Stimulated activated CD8-positive, alpha-beta memory T cell treated with anti-CD3 and anti-CD28 coated beads, Interleukin-4, amount 100 ng/mL, for 1 hour (primary cell): ENCODE data around the gene FYB2.

ENCODE experiments used
- DNase-seq, 2 donors: peaks; one replicate each; pipeline ENCODE4 v3.0.0-alpha.2; 2020; ENCODE audit warnings: low read depth in 2 of 2, low spot score in 1 of 2

The FYB2 gene, protein sequence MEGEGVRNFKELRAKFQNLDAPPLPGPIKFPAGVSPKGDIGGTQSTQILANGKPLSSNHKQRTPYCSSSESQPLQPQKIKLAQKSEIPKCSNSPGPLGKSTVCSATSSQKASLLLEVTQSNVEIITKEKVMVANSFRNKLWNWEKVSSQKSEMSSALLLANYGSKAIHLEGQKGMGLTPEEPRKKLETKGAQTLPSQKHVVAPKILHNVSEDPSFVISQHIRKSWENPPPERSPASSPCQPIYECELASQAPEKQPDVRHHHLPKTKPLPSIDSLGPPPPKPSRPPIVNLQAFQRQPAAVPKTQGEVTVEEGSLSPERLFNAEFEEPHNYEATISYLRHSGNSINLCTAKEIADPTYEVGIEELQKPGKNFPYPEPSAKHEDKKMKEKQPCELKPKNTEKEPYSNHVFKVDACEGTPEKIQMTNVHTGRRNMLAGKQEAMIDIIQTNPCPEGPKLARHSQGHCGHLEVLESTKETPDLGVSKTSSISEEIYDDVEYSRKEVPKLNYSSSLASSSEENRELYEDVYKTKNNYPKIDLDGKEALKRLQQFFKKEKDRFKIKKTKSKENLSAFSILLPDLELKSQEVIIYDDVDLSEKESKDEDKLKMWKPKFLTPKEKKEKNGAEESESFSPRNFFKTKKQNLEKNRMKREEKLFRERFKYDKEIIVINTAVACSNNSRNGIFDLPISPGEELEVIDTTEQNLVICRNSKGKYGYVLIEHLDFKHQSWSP

DNA sequence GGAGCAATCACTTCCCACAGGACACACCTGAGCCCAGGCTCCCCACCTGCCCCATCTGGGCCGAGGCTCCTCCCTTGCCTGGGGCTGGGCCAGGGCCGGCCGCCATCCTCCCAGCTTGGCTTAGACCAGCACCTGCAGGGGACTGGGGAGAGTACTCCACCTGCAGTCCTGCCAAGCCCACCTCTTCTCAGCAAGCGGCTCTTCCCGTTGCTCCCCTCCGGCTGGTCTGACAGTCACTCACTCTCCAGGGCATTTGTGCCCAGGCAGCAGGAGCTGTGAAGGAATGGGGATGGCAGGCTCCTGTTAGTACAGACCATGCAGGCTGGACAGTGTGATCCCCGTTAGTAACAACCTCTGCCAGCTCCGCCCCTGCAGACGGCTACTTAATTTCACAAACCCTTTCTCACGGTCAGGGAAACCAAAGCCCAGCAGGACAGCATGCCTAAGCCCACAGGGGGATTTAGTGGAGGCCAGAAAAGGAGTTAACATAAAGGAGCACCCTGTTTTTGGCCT, at the start of gene FYB2:
Gene FYB2 (minus strand): TSS at position 18 of the 513 bp plus-strand sequence. CDS start 114 bp downstream, outside the sequence.
- DNase-seq = no peak

DNA sequence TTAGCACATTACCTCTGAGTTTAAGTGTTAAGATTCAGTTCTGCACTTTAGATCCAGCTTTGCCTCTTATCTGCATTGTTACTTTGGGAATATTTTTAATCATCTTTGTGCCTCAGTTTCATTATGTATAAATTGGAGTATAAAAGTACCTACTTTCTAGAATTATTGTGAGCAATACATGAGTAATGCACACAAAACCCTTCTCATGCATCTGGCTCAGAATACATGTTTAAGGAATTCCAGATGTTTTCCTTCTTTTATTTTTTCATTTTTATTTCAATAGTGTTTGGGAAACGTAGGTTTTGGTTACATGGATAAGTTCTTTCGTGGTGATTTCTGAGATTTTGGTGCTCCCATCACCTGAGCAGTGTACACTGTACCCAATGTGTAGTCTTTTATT, 49.6 kb upstream of the FYB2 start:
- DNase-seq = no peak

DNA sequence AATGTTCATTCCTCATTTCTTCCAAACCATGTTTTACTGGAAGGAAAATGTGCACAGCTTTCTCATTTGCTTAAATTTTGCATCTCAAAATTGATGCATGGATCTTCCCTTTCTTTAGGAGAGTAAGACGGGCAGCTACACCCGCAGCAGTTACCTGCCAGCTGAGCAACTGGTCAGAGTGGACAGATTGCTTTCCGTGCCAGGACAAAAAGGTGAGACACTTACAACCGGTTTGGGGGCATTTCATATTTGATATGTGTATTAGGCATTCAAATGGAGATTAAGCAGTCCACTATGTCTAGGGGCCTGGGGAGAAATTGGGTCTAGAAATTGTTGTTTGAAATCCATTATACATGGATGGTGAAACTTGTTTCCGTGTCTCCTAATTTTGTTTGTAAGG, 48.3 kb upstream of the FYB2 start:
- DNase-seq = no peak

DNA sequence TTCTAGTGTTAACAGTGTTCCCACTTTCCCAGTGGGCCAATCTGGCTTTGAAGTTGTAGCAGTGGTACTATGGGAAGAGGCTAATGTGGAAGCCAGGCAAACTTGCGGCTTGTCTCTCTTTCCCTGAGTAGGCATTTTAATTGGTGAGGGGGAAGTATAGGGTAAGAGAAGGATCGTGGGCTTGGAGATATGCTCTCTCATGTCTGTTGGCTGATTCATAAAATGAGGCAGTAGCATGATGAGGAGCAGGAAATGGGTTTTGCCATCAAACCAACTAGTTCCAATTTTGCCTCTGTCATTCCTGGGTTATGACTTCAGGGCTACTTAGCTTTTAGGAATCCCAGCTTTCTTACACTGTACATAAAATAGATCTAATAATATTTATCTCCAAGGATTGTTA, 47.5 kb upstream of the FYB2 start:
- DNase-seq = no peak

DNA sequence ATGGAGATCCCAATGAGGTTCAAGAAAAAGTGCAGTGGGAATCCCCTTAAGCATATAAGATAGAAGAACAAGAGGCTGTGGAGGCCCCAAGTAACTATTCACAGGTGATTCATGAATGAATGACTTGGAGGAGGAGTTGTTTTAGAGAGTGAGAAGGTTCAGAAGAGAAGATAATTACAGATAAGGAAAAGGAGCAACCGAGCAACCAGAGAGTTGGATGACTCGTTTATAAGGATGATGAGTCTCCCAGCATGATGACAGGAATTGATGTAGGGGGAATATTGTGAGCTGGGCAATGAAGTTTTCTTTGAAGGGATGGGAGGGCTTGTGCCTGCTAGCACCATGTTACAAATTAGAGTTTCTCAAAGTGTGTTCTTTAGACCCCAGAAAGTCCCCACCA, 45.2 kb upstream of the FYB2 start:
- no peak for DNase-seq

DNA sequence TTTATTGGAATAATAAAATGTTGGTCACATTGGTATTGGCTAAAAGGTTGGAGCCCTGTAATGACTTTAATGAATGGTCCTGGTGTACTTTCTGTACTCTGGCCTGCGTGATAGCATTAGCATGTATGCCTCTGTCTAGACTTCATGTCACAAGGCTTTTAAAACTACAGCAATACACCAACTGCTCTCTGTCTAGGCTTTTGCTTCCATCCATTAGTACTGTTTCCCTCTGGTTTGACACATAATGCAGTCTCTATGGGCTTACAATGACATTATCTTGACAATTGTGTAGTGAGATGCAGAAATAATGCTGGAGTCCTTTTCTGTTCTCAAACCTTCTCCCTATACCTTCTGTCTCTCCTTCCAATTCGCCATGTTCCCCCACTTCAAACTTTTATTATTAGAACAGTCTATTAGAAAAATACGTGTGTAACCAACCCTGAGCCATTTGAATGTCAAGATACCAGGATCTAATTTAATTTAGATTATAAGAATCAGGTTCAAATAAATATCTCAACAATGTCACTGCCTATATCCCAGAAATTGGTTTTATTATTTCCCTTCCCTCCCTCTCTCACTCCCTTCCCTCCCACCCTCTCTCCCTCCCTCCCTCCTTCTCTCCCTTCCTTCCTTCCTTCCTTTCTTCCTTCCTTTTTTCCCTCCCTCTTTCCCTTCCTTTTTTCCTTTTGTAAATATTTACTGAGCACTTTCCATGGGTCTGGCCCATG, 44.2 kb upstream of the FYB2 start:
- no peak for DNase-seq

DNA sequence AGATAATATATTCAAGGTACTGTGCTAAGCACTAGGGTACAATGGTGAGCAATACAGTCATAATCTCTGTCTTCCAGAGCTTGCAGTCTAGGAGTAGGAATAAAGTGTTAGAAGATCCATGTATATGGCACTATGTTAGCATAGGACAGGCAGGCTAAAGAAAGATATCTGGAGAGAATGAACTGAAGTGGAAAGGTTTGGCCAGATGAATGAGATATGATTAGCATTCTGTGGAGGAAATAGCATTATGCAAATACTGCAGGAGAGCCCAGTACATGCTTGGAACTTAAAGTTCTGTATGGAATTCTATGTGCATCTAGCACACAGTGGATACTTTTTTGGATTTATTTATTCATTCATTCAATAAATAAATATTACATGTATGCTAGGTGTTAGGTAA, 40.1 kb upstream of the FYB2 start:
- no peak for DNase-seq

DNA sequence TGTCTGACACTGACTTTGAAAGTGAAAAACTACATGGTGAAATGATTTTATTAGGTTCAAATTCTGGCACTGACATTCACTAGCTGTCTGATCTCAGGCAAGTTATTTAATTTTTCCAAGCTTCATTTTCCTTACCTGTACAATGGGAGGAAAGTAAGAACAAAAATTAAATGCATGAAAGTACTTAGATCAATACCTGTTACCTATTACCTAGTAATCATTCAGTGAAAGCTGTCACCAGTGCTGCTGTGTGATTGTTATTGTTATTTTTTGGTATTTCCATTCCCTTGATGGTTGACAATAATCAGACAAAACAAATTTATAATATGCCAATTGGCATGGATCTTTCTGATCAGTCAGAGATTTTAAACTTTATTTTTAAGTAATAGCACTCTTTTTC, 37.0 kb upstream of the FYB2 start:
- DNase-seq = no peak

DNA sequence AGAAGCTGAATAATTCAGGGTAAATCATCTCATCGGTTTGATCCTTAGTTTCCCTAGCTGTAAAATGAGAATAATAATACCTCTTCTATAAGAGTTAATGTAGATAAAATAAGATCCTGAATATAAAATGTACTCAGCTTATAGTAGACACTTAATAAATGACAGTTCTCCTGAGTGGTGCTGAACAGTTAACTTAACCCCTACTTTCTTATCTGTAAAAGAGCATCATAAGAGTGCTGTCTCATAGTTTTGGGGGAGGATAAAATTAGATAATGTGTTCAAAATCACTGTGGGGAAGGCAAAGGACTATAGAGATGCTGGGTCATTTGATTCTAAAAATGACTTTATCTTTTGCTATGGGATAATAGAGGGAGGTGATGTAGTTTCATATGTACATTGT, 36.0 kb upstream of the FYB2 start:
- no peak for DNase-seq

DNA sequence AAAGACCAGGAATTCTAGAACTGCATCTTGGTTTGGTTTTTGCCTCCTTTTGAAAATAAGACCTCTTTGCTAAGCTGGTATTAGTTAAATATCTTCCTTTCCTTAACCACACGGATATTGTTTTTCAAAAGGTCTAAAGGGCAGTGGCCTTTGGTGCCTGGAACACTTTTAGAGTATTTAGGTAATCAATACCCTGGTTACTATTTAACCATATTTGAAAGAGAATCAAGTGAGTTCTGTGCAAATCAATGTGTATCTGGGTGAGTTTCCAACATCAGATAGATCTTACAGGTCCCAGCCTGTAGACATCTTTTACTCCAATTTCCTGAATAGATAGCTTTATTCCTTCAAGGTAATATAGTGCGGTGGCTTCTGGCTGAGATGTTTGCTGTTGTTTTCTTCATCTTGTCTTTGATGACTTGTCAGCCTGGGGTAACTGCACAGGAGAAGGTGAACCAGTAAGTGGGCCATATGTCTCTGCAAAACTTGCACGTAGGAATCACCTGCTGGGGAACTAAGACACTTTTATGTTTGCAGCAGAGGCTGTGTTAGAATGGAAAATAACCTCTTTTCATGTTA, 35.4 kb upstream of the FYB2 start, which contains the start of gene C8A:
Gene C8A (plus strand): TSS at position 277 of the 579 bp plus-strand sequence. CDS start 105 bp downstream, at position 382.
- no peak for DNase-seq

DNA sequence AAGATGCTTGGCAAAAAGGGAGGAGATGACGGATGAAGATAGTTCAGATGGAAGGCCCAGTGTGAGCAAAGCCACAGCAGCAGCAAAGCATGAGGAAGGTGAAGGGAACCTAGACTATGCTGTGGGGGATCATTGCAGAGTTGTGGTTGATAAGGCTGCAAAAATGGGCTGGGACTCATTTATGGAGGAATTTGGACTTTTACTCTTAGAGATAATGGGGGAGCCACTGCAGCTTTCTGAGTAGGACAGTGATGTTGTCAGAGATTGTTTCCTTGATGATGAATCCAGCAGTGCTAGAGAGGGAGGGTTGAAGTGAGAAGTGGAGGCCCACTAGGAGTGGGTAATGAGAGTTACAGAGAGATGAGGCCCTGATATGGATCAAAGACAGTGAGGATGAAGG, 33.3 kb upstream of the FYB2 start:
- DNase-seq = no peak

DNA sequence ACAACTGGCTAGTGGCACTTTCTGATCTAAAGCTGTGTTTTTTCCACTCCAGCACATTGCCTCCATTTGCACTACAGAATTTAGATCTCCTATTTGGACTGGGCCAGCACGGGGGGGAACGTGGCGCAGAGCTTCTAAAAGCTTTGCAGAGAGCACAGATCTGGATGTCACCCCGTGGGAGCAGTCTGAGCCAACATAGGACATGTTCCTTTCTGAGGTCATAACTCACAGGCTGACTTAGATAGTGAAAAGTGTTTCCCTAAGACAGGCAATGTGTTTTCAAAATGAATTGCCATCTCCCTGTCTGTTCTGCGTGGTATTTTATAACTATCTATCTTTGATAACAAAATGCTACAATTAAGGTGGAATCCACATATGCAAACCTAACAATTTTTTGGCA, 31.7 kb upstream of the FYB2 start:
- no peak for DNase-seq

DNA sequence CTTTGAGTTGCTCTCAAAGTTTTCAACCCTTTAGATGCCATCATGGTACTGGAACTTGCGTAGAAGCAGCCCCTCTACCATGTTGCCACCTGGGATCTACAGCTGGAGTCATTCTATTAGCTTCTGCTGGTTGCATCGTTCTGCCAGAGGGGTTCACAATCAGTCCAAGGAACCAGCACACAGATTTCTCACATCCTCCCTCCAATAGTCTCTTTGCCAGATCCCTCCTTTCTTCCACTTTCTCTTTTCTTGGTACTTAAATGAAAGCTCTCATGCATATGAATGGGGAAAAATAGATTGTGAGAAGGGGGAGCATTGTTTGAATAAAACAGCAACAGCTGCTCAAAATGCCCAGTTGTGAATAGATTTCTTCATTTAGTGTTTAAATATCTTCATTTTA, 31.2 kb upstream of the FYB2 start:
- DNase-seq = no peak

DNA sequence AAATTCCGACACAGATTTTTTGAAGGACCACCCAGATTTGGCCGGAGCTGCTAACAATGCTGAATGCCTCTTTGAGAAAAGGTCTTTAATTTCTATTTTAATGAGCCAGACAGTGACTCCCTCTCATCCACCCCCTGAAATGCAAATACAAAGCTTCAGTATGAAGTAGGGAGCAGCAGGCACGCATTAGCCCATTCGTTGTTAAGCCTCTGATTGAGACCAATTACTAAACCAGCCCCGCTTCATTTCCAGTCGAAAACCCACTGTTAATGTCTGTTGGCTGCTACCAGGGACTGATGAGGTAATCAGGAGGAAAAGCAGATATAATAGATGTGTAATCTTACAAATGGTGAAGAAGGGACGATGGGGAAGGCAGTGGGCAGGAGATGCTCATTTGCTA, 30.5 kb upstream of the FYB2 start:
- DNase-seq = no peak

DNA sequence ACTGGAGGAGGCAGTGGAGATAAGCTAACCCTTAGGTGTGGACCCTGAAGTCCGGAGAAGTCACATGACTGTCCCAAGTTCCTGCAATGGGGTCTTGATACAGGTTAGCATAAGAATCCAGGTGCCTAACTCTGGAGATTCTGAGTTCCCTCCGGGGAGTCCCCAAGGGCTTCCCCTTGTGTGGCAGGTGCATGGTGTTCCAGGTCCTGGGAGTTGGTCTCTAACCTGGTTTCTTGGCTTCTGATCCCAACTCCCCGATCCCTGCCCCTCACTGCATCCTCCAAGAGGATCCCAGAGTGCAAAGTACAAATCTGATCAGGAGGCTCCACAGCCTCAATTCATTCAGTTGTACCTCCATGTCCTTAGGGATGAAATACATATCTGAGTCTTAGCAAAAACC, 26.1 kb upstream of the FYB2 start:
- no peak for DNase-seq

DNA sequence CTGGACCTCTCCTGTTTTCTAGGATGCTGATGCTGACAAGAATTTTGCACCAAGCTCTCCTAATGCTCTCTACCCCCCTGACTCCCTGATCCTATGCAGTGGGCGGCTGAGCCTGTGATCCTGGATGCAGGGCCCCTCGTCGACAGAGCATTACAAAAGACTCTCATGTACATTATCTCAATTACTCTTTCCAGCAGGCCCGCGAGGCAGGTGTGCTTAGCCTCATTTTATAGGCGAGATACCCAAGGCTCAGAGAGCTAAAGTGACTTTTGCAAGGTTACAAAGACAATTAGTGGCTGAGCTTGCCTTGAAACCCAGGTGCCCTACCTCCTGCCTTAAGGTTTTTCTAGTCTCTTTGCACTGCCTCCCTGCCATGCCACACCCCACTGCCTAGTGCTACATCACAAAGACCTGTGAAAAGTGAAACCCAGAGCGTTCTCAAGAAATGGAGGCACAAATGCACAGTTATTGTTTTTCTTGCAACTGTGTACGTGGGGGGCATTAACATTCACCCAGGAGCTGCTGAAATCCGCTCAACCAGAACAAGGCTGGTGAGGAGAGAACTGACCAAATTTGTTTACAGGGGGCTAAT, 25.4 kb upstream of the FYB2 start:
- DNase-seq = no peak

DNA sequence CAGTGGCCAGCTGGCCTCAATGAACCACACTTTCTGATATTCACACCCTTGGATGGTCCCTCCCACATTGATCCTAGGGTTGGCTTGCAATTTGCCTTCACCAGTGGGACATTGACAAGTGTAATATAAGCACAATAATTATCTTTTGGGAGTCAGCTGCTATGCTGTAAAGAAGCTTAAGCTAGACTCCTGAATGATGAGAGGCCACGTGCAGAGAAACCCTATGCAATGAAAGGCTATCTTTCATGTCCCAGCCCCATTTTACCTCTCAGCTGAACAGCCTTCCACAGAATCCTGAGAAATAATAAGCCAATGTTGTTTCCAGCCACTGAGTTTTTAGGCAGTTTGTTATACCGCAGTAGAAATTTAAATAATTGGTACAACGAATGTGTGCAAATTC, 24.3 kb upstream of the FYB2 start:
- no peak for DNase-seq

DNA sequence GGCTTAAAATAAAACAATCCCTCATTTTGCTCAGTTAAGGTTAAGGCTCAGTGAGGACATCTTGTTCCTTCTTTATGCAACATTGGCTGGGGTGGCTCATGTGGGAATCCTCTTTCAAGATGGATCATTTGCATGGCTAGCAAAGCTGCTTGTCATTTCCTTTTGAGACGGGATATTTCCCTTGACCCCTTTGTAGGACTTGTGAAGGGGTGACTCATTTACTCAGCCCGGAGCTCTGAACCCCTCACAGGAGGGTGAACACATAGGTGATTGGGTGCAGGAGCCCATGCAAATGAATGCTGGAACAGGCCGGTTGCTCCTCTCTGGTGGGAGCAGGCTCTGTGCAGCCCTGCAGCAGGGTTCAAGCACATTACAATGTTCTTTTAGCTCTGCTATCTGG, 19.6 kb upstream of the FYB2 start:
- no peak for DNase-seq

DNA sequence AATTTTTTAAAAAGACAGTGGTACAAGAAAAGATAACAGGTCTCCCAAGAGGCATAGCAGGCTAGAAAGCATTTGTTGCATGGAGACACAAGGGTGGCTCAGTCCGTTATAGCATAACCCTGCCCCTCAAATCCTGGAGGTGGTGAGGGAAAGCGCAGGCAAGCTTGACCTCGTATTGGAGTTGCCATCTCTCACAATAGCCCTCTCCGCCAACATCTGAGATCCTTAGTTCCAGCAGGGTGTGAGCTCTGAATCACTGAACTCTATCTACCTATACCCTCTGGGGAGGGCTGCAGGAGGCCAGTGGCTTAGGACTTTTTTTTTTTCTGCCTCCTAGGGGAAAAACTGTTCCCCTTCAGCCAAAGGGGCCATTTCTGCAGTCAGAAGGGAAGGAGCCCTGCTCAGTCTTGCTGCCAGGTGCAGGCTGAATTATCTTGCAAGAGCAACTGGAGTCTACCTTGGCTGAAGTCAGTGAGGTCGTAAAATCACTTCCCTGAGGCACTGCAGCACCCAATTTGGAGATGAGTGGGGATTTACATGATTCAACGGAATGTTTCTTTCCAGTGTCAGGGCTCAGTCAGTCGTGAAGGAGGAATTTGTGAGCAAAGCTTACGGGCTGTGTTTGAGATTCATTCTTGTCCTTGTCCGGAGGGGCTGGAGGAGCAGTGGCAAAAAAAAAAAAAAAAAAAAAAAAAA, 18.2 kb upstream of the FYB2 start:
- DNase-seq = no peak

DNA sequence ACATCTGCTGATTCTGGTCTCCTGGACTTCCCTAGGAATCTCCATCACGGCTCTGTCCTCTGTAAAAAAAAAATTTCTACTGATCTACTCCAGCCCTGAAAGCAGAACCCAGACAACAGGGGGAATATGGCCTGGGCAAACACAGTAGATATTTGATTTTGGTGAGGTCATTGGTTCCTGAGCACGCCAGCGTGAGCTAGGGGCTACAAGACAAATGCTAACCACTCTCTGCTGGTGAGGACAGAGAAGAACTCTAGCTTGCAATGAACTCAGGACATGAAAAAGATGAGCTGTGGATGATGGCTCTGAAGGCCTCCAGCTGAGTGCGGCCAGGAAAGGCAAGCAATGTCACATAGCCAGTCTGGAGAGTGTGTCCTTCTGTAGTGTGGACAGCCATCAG, 17.2 kb upstream of the FYB2 start:
- no peak for DNase-seq
